Kidney (tissue), 14 donors: ENCODE results near the gene FAM216B. TPM values are rescaled to one million over a fixed set of nuclear protein-coding genes. Genes with fewer than 3 reads are reported as not detected.
"Not testable (repeated sequence)": the region's sequence is repeated elsewhere in the genome, so short reads cannot be mapped to it uniquely, and the experiment has no call there.

Experiments
- DNase-seq, 5 donors: peaks; one replicate each; pipeline ENCODE4 v3.0.0-alpha.2; 2013 to 2020
- FAIRE-seq: peaks from 2 replicates; lab custom pipeline; 2012; peaks lifted over from hg19 to GRCh38; lab: Jason Lieb, UNC
- H3K27ac ChIP-seq, 2 donors: one replicate each; pipeline ENCODE4 v1.7.0; 2013; ENCODE audit warnings: low read depth in 2 of 2, low read length in 2 of 2, inconsistent platforms in 1 of 2
- H3K27me3 ChIP-seq: one replicate; pipeline ENCODE4 v1.7.1; 2013; ENCODE audit warnings: low read length, inconsistent platforms; ENCODE audit not compliant: control insufficient read depth, insufficient read depth
- H3K36me3 ChIP-seq, 3 donors: one replicate each; pipeline versions ENCODE4 v1.7.0 to v1.7.1; 2013; ENCODE audit warnings: low read length in 3 of 3, control low read depth in 1 of 3, inconsistent platforms in 1 of 3; ENCODE audit not compliant: insufficient read depth in 3 of 3, control insufficient read depth in 2 of 3
- H3K4me1 ChIP-seq, 3 donors: one replicate each; pipeline versions ENCODE4 v1.7.0 to v1.7.1; 2013; ENCODE audit warnings: low read length in 3 of 3, inconsistent platforms in 1 of 3, low read depth in 1 of 3; ENCODE audit not compliant: control insufficient read depth in 2 of 3, insufficient read depth in 2 of 3
- H3K4me3 ChIP-seq, 3 donors: one replicate each; pipeline versions ENCODE4 v1.7.0 to v1.8.1; 2013; ENCODE audit warnings: low read length in 3 of 3, control low read depth in 1 of 3, inconsistent platforms in 1 of 3
- H3K9ac ChIP-seq, 3 donors: one replicate each; pipeline versions ENCODE4 v1.7.0 to v1.7.1; 2013; ENCODE audit warnings: low read length in 3 of 3, control low read depth in 1 of 3, inconsistent platforms in 1 of 3
- H3K9me3 ChIP-seq, 3 donors: one replicate each; pipeline versions ENCODE4 v1.7.0 to v1.7.1; 2013; ENCODE audit warnings: low read length in 3 of 3, control low read depth in 1 of 3, inconsistent platforms in 1 of 3; ENCODE audit not compliant: control insufficient read depth in 2 of 3, insufficient read depth in 1 of 3
- CTCF ChIP-seq: IDR thresholded peaks from 3 replicates; pipeline ENCODE4 v1.5.1; 2012; ENCODE audit warnings: mild to moderate bottlenecking, moderate library complexity, borderline replicate concordance; ENCODE audit not compliant: insufficient read depth; ENCODE audit errors: extremely low read depth
- intact Hi-C: fragments of 100-400 bp; cut with DNase I; formaldehyde crosslinking; loops from one replicate; pipeline ENCODE4 v1.11.1; 2022
- polyA plus RNA-seq: library from polyadenylated mRNA; stranded (reverse); fragments of 350-450 nt; fragmentation: Illumina TruSeq; extraction: RNeasy Lipid Tissue Mini Kit (QIAGEN cat#74804); gene quantifications from one replicate; pipeline ENCODE4 v1.2.3, GENCODE V29; 2014; ENCODE audit warnings: low read depth, low replicate concordance; ENCODE audit not compliant: insufficient read depth
- total RNA-seq: library from RNA; stranded (reverse); fragmentation: NEBNext Ultra II Directional; extraction: Animal tissue kit (Norgen Biotek cat#: 25700); gene quantifications from one replicate; pipeline ENCODE4 v1.2.1, GENCODE V29; 2021
- donor health status: control.
- donor health status: control.
- donor health status: control.
- donor health status: control.
- donor health status: control.
- donor health status: DM: yes; HTN: yes; CAD: no.
- donor health status: Normal renal cell carcinoma (clear cell type).

FAM216B gene
- total and polyA plus RNA-seq, 2 donors from 2014 or later = 0.09 TPM; not detected in 1

GRCh38 chr13:42769650-42770049, 11.7 kb upstream of the FAM216B start:
- intact Hi-C loops = no loop called here
- Histone ChIP-seq H3K9me3 (peaks cover 0 to 3% (median 0%) of the 10 kb centered on the region in 3 donors), H3K27me3 (no peaks in the 10 kb centered on the region), H3K4me3 (no peak overlapping the region), H3K9ac (no peak overlapping the region), H3K4me1 (no peaks in the 10 kb centered on the region), H3K27ac (no peak overlapping the region), H3K36me3 (no peaks in the 10 kb centered on the region)
- DNase-seq (no peak), FAIRE-seq (no peak)
- TF ChIP-seq CTCF = no peak

- H3K27ac ChIP-seq, H3K27me3 ChIP-seq, H3K4me3 ChIP-seq, DNase-seq, H3K9me3 ChIP-seq, intact Hi-C loops, H3K4me1 ChIP-seq, H3K36me3 ChIP-seq, FAIRE-seq, H3K9ac ChIP-seq: not testable (repeated sequence)
These were observed 4.8 kb upstream of the FAM216B start for GRCh38 chr13:42776558-42776957.

- Histone ChIP-seq H3K27ac (no peak overlapping the region), H3K4me3 (no peak overlapping the region), H3K27me3 (no peaks in the 10 kb centered on the region), H3K9me3 (no peaks in the 10 kb centered on the region), H3K9ac (no peak overlapping the region), H3K36me3 (no peaks in the 10 kb centered on the region), H3K4me1 (no peaks in the 10 kb centered on the region)
- FAIRE-seq = no peak
- intact Hi-C loops = no loop called here
- TF ChIP-seq CTCF = no peak
- no peak for DNase-seq
These were observed 3.9 kb upstream of the FAM216B start for GRCh38 chr13:42777467-42777866.

GRCh38 chr13:42780044-42780443, 1.3 kb upstream of the FAM216B start:
- no peak overlapping the region for H3K9ac ChIP-seq
- no peak for TF ChIP-seq CTCF
- intact Hi-C loops = no loop called here
- H3K27ac ChIP-seq = no peak overlapping the region
- no peaks in the 10 kb centered on the region for H3K4me1 ChIP-seq
- no peaks in the 10 kb centered on the region for H3K27me3 ChIP-seq
- H3K9me3 ChIP-seq = no peaks in the 10 kb centered on the region
- H3K4me3 ChIP-seq = no peak overlapping the region
- DNase-seq (no peak), FAIRE-seq (no peak)
- H3K36me3 ChIP-seq = no peaks in the 10 kb centered on the region
